H9 (cell line): ENCODE results near the gene EXOG. TPM values are rescaled to one million over a fixed set of nuclear protein-coding genes. Genes with fewer than 3 reads are reported as not detected.

Experiments
- DNase-seq: peaks from one replicate; pipeline ENCODE4 v3.0.0-alpha.2; 2017
- H2AFZ ChIP-seq: one replicate; pipeline ENCODE4 v1.6.1; 2013; ENCODE audit warnings: mild to moderate bottlenecking, low read length, control low read depth, moderate library complexity
- H2AK5ac ChIP-seq: 2 replicates; pipeline ENCODE4 v1.6.1; 2013; ENCODE audit warnings: low read length, control low read depth, mixed read lengths; ENCODE audit not compliant: insufficient read length
- H2BK120ac ChIP-seq: one replicate; pipeline ENCODE4 v1.6.1; 2013; ENCODE audit warnings: low read depth, mild to moderate bottlenecking, low read length, control low read depth, inconsistent platforms; ENCODE audit not compliant: poor library complexity, severe bottlenecking
- H2BK12ac ChIP-seq: 2 replicates; pipeline ENCODE4 v1.6.1; 2013; ENCODE audit warnings: low read length, control low read depth, mixed read lengths, low read depth; ENCODE audit not compliant: insufficient read length
- H2BK15ac ChIP-seq: 2 replicates; pipeline ENCODE4 v1.6.1; 2013; ENCODE audit warnings: low read depth, low read length, control low read depth
- H2BK20ac ChIP-seq: one replicate; pipeline ENCODE4 v1.6.1; 2013; ENCODE audit warnings: low read depth, mild to moderate bottlenecking, low read length, control low read depth, inconsistent platforms; ENCODE audit not compliant: poor library complexity, severe bottlenecking
- H2BK5ac ChIP-seq: 2 replicates; pipeline ENCODE4 v1.6.1; 2013; ENCODE audit warnings: low read length, control low read depth, mixed read lengths; ENCODE audit not compliant: insufficient read length
- H3K14ac ChIP-seq: 2 replicates; pipeline ENCODE4 v1.6.1; 2013; ENCODE audit warnings: low read length, control low read depth; ENCODE audit not compliant: insufficient read depth
- H3K18ac ChIP-seq: 2 replicates; pipeline ENCODE4 v1.6.1; 2013; ENCODE audit warnings: low read depth, mild to moderate bottlenecking, mixed read lengths, low read length, control low read depth; ENCODE audit not compliant: insufficient read length
- H3K23ac ChIP-seq: 2 replicates; pipeline ENCODE4 v1.6.1; 2013; ENCODE audit warnings: low read length, control low read depth, mixed read lengths, low read depth; ENCODE audit not compliant: insufficient read length
- H3K23me2 ChIP-seq: 2 replicates; pipeline ENCODE4 v1.6.1; 2013; ENCODE audit warnings: low read depth, mild to moderate bottlenecking, mixed read lengths, low read length, control low read depth; ENCODE audit not compliant: insufficient read length, poor library complexity, severe bottlenecking
- H3K27ac ChIP-seq: 2 replicates; pipeline ENCODE4 v1.5.1; 2013; ENCODE audit warnings: low read length, control low read depth, mixed read lengths, low read depth; ENCODE audit not compliant: insufficient read length
- H3K27me3 ChIP-seq: 2 replicates; pipeline ENCODE4 v1.6.1; 2013; ENCODE audit warnings: low read length, control low read depth, inconsistent platforms; ENCODE audit not compliant: insufficient read depth
- H3K4ac ChIP-seq: 2 replicates; pipeline ENCODE4 v1.6.1; 2013; ENCODE audit warnings: low read depth, mild to moderate bottlenecking, control low read depth, inconsistent platforms, low read length, moderate library complexity
- H3K4me1 ChIP-seq: 2 replicates; pipeline ENCODE4 v1.6.1; 2013; ENCODE audit warnings: low read length, control low read depth, inconsistent platforms; ENCODE audit not compliant: insufficient read depth
- H3K4me2 ChIP-seq: 2 replicates; pipeline ENCODE4 v1.6.1; 2013; ENCODE audit warnings: low read length, control low read depth, mixed read lengths; ENCODE audit not compliant: insufficient read length, insufficient read depth
- H3K56ac ChIP-seq: 2 replicates; pipeline ENCODE4 v1.6.1; 2013; ENCODE audit warnings: low read depth, mild to moderate bottlenecking, mixed read lengths, low read length, control low read depth; ENCODE audit not compliant: insufficient read length
- H3K79me1 ChIP-seq: 2 replicates; pipeline ENCODE4 v1.6.1; 2013; ENCODE audit warnings: low read depth, mild to moderate bottlenecking, moderate library complexity, low read length, control low read depth, inconsistent platforms; ENCODE audit not compliant: insufficient read depth, poor library complexity, severe bottlenecking
- H3K79me2 ChIP-seq: 2 replicates; pipeline ENCODE4 v1.6.1; 2013; ENCODE audit warnings: low read length, control low read depth, inconsistent platforms; ENCODE audit not compliant: insufficient read depth
- H3K9ac ChIP-seq: 2 replicates; pipeline ENCODE4 v1.6.1; 2013; ENCODE audit warnings: low read length, control low read depth, mixed read lengths; ENCODE audit not compliant: insufficient read length; ENCODE audit errors: extremely low read depth
- H3K9me3 ChIP-seq: one replicate; pipeline ENCODE4 v1.6.1; 2013; ENCODE audit warnings: low read depth, low read length, inconsistent platforms; ENCODE audit not compliant: control insufficient read depth
- H3T11ph ChIP-seq: one replicate; pipeline ENCODE4 v1.6.1; 2013; ENCODE audit warnings: mild to moderate bottlenecking, low read length, control low read depth, inconsistent platforms
- H4K20me1 ChIP-seq: one replicate; pipeline ENCODE4 v1.6.1; 2013; ENCODE audit not compliant: control insufficient read depth, insufficient read length, insufficient read depth
- H4K5ac ChIP-seq: 2 replicates; pipeline ENCODE4 v1.6.1; 2013; ENCODE audit warnings: low read depth, mild to moderate bottlenecking, mixed read lengths, low read length, control low read depth; ENCODE audit not compliant: insufficient read length
- H4K8ac ChIP-seq: replicated peaks from 2 replicates; pipeline ENCODE4 v1.6.1; 2013; ENCODE audit warnings: low read length, control low read depth, mixed read lengths, low read depth; ENCODE audit not compliant: insufficient read length
- H4K91ac ChIP-seq: 2 replicates; pipeline ENCODE4 v1.6.1; 2013; ENCODE audit warnings: low read depth, mild to moderate bottlenecking, moderate library complexity, mixed read lengths, low read length, control low read depth; ENCODE audit not compliant: insufficient read length
- H3K27ac Mint-ChIP-seq, 3 experiments: 2 replicates in 2 of 3; 3 replicates in 1 of 3; pipeline ENCODE4 v1.8.0; 2020 to 2021; ENCODE audit warnings: mixed read lengths in 3 of 3, mild to moderate bottlenecking in 1 of 3, moderate library complexity in 1 of 3
- H3K27me3 Mint-ChIP-seq: 2 replicates; pipeline ENCODE4 v1.8.0; 2021; ENCODE audit warnings: low read depth, mild to moderate bottlenecking, moderate library complexity, mixed read lengths
- H3K36me3 Mint-ChIP-seq, 3 experiments: 2 replicates in 2 of 3; 3 replicates in 1 of 3; pipeline ENCODE4 v1.8.0; 2020 to 2021; ENCODE audit warnings: low read depth in 3 of 3, mixed read lengths in 3 of 3; ENCODE audit not compliant: insufficient read depth in 1 of 3
- H3K4me1 Mint-ChIP-seq, 2 experiments: 2 replicates each; pipeline ENCODE4 v1.8.0; 2020; ENCODE audit warnings: mixed read lengths in 2 of 2
- H3K4me3 Mint-ChIP-seq, 2 experiments: 2 replicates in 1 of 2; 3 replicates in 1 of 2; pipeline ENCODE4 v1.8.0; 2020 to 2021; ENCODE audit warnings: mild to moderate bottlenecking in 2 of 2, mixed read lengths in 2 of 2, moderate library complexity in 1 of 2
- H3K9me3 Mint-ChIP-seq, 2 experiments: 2 replicates in 1 of 2; 3 replicates in 1 of 2; pipeline ENCODE4 v1.8.0; 2020; ENCODE audit warnings: mild to moderate bottlenecking in 2 of 2, mixed read lengths in 2 of 2, moderate library complexity in 1 of 2
- WGBS: extraction: QIAGEN DNeasy Blood & Tissue Kit; methylation state at CpG from one replicate; pipeline ENCODE4 v1.1.7; 2013; ENCODE audit warnings: missing lambda C conversion rate, low lambda C conversion rate, mixed read lengths; ENCODE audit not compliant: insufficient read length; ENCODE audit errors: extremely low coverage; 5-methylcytosine and 5-hydroxymethylcytosine counted together
- total RNA-seq: library from RNA; stranded (reverse); gene quantifications from 2 replicates; pipeline ENCODE4 v1.2.1, GENCODE V29; 2021
- TF ChIP-seq, protein P1 (sequence below): fragments of 200-600 bp; sonication (generic); conservative IDR thresholded peaks from 3 replicates; pipeline ENCODE4 v1.8.0; 2021; ENCODE audit warnings: antibody characterized with exemption, mild to moderate bottlenecking

The EXOG gene
- total RNA-seq, 1 experiment from 2014 or later = 14.1 TPM

DNA sequence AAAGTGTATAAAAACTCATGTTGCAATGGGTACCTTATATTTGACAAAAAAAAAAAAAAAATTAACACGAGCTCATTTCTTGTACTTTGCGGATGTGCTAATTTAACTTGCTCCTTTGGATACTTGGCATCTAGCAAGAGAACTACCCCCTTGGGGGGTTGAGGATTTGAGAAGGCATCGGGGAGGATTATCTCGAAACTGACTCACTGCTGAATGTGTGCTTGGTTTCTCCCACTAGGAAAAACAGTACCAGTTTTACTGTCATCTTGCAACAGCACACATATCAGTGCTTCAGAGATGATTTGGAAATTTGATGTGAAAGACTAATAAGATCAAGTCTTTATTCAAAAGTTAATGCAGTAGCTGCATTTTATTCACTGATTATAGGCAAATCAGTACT is 891 bp downstream of the EXOG start:
- TF ChIP-seq, protein P1, sequence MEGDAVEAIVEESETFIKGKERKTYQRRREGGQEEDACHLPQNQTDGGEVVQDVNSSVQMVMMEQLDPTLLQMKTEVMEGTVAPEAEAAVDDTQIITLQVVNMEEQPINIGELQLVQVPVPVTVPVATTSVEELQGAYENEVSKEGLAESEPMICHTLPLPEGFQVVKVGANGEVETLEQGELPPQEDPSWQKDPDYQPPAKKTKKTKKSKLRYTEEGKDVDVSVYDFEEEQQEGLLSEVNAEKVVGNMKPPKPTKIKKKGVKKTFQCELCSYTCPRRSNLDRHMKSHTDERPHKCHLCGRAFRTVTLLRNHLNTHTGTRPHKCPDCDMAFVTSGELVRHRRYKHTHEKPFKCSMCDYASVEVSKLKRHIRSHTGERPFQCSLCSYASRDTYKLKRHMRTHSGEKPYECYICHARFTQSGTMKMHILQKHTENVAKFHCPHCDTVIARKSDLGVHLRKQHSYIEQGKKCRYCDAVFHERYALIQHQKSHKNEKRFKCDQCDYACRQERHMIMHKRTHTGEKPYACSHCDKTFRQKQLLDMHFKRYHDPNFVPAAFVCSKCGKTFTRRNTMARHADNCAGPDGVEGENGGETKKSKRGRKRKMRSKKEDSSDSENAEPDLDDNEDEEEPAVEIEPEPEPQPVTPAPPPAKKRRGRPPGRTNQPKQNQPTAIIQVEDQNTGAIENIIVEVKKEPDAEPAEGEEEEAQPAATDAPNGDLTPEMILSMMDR = no peak
- peak overlapping the region; percentile 95 to 96 for H3K4me3 Mint-ChIP-seq
- H4K91ac ChIP-seq = no peak overlapping the region

More for the DNA sequence above, 891 bp downstream of the EXOG start:
- no peak overlapping the region for H3K18ac ChIP-seq
- no peak overlapping the region for H2BK12ac ChIP-seq
- H3K4me2 ChIP-seq = peak overlapping the region; percentile 72
- no peaks in the 10 kb centered on the region for H3K27me3 ChIP-seq
- H3K14ac ChIP-seq = no peak overlapping the region
- Mint-ChIP-seq H3K9me3 (no peaks in the 10 kb centered on the region), H3K4me1 (peaks cover 7% of the 10 kb centered on the region in 2 experiments), H3K27me3 (no peaks in the 10 kb centered on the region), H3K36me3 (peaks cover 5 to 25% (median 9%) of the 10 kb centered on the region in 3 experiments; a peak in 5 of 7 replicates), H3K27ac (no peak overlapping the region)
- peaks cover 4% of the 10 kb centered on the region for H3K23me2 ChIP-seq
- no peak overlapping the region for H2AFZ ChIP-seq
- H3K9me3 ChIP-seq = no peaks in the 10 kb centered on the region
- no CpG with 5 or more reads among the region's 4 CpGs for WGBS
- no peak overlapping the region for H3K23ac ChIP-seq
- H3K4ac ChIP-seq = no peak overlapping the region
- H4K20me1 ChIP-seq = no peaks in the 10 kb centered on the region
- H3K4me1 ChIP-seq = no peaks in the 10 kb centered on the region
- no peak overlapping the region for H3K9ac ChIP-seq
- no peak overlapping the region for H2BK20ac ChIP-seq
- no peak overlapping the region for H2BK120ac ChIP-seq
- H3K56ac ChIP-seq = no peak overlapping the region
- H3T11ph ChIP-seq = no peak overlapping the region
- no peak overlapping the region for H2BK15ac ChIP-seq
- H4K5ac ChIP-seq = no peak overlapping the region
- no peak overlapping the region for H4K8ac ChIP-seq
- DNase-seq = no peak
- no peak overlapping the region for H2AK5ac ChIP-seq
- no peak overlapping the region for H2BK5ac ChIP-seq
- no peaks in the 10 kb centered on the region for H3K79me1 ChIP-seq
- H3K79me2 ChIP-seq = no peaks in the 10 kb centered on the region
- H3K27ac ChIP-seq = no peak overlapping the region
